SU-DHL-6 (cell line): ENCODE results near the gene LPCAT1.

ENCODE experiments used
- CTCF ChIP-seq: fragments of 200-600 bp; sonication (generic); IDR thresholded peaks from one replicate; pipeline ENCODE4 v1.5.1; 2017; ENCODE audit warnings: antibody characterized with exemption, mild to moderate bottlenecking, low read length, moderate library complexity; ENCODE audit not compliant: insufficient read depth, poor library complexity, severe bottlenecking
- EZH2phosphoT487 ChIP-seq: fragments of 200-600 bp; sonication (generic), shearing (Covaris generic); conservative IDR thresholded peaks from 2 replicates; pipeline ENCODE4 v1.6.1; 2018; ENCODE audit warnings: mild to moderate bottlenecking, antibody characterized with exemption, low read length, moderate library complexity, mixed read lengths

DNA sequence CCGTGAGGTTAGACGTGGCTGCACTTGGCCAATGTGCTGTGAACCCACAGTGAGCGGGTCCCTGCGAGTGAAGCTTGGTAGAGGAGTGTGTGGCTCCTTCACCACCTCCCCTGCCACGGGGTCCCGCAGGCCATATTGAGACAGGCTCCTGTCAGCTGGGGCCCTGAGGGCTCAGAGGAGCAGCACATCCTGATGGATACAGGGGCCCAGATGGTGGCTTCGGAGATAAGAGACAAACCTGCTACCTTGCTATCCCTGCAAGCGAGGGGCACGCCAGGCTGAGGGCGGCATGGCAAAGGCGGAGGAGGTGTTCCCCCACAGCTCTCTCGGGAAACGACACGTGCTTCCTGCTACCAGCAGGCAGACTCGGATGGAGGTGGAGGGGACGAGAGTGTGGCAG is 111.6 kb downstream of the LPCAT1 start:
- TF ChIP-seq CTCF (no peak), EZH2phosphoT487 (no peak)
